ENCODE data around the gene CNDP1. TPM values are rescaled to one million over a fixed set of nuclear protein-coding genes. Genes with fewer than 3 reads are reported as not detected.

CNDP1 gene
- polyA plus RNA-seq, 1 donor (not counting 4 experiments of a cell fraction or from before 2014, with no cell fraction given) = not detected

GRCh38 chr18:74497324-74497676, 37.0 kb upstream of the CNDP1 start:
- H3K9me3 ChIP-seq (ENCODE audit: control insufficient read depth, low read depth, low read length) = no peaks in the 10 kb centered on the region
- peak overlapping the region; percentile 90 for H3K9ac ChIP-seq (ENCODE audit: control insufficient read depth, extremely low read depth, insufficient read depth, low read length)
- no peaks in the 10 kb centered on the region for H4K20me1 ChIP-seq (ENCODE audit: control insufficient read depth, extremely low read depth, insufficient read depth, low read length)
- peak overlapping the region; percentile 82 to 89 (median 83) for H3K4me3 ChIP-seq (ENCODE audit: control insufficient read depth in 2 of 3, extremely low read depth in 1 of 3, insufficient read depth in 2 of 3, low read depth in 1 of 3, low read length in 3 of 3)
- peaks cover 41% of the 10 kb centered on the region for H3K79me2 ChIP-seq (ENCODE audit: control insufficient read depth, insufficient read depth, low read length)
- dilution Hi-C loops (cut with MboI; ENCODE audit: extremely low pct_ligation_motif_present, low sequenced_read_pairs) = no loop called here
- peak overlapping the region; percentile 82 for H3K4me2 ChIP-seq (ENCODE audit: control insufficient read depth, extremely low read depth, insufficient read depth, low read depth, low read length)
- TF ChIP-seq CTCF (optimal IDR thresholded peaks at IDR 0.05 in 1 of 3, IDR thresholded peaks at IDR 0.05 in 1 of 3, conservative IDR thresholded peaks at IDR 0.05 in 1 of 3; ENCODE audit: extremely low read depth in 1 of 3, insufficient read depth in 2 of 3, low read length in 3 of 3) = no peak
- no peak for TF ChIP-seq EZH2 (IDR thresholded peaks at IDR 0.05; ENCODE audit: low read length)
- DNase-seq (ENCODE audit: low read depth, low spot score) = no peak
- no peak overlapping the region for H3K27ac ChIP-seq (ENCODE audit: control insufficient read depth, insufficient read depth, low read length)
- H2AFZ ChIP-seq (ENCODE audit: control insufficient read depth, low read length) = no peak overlapping the region
- H3K36me3 ChIP-seq (ENCODE audit: control insufficient read depth in 2 of 2, extremely low read depth in 1 of 2, insufficient read depth in 2 of 2, low read length in 2 of 2) = peaks cover 0 to 2% of the 10 kb centered on the region in 2 experiments
- FAIRE-seq = peak; percentile 39
- H3K4me1 ChIP-seq (ENCODE audit: control insufficient read depth, extremely low read depth, insufficient read depth, low read length) = peaks cover 31% of the 10 kb centered on the region
- H3K27me3 ChIP-seq (ENCODE audit: control insufficient read depth, extremely low read depth, insufficient read depth, low read length) = no peaks in the 10 kb centered on the region
- H3K9me1 ChIP-seq (ENCODE audit: control insufficient read depth, extremely low read depth, insufficient read depth, low read length) = no peaks in the 10 kb centered on the region

- TF ChIP-seq EZH2 (IDR thresholded peaks at IDR 0.05; ENCODE audit: low read length) = no peak
- no peak for TF ChIP-seq CTCF (optimal IDR thresholded peaks at IDR 0.05 in 1 of 3, IDR thresholded peaks at IDR 0.05 in 1 of 3, conservative IDR thresholded peaks at IDR 0.05 in 1 of 3; ENCODE audit: extremely low read depth in 1 of 3, insufficient read depth in 2 of 3, low read length in 3 of 3)
- no peak overlapping the region for H3K4me2 ChIP-seq (ENCODE audit: control insufficient read depth, extremely low read depth, insufficient read depth, low read depth, low read length)
- no peak for FAIRE-seq
- H3K4me3 ChIP-seq (ENCODE audit: control insufficient read depth in 2 of 3, extremely low read depth in 1 of 3, insufficient read depth in 2 of 3, low read depth in 1 of 3, low read length in 3 of 3) = no peak overlapping the region
- H3K36me3 ChIP-seq (ENCODE audit: control insufficient read depth in 2 of 2, extremely low read depth in 1 of 2, insufficient read depth in 2 of 2, low read length in 2 of 2) = peaks cover 4% of the 10 kb centered on the region in 2 experiments
- H3K9ac ChIP-seq (ENCODE audit: control insufficient read depth, extremely low read depth, insufficient read depth, low read length) = no peak overlapping the region
- H3K9me1 ChIP-seq (ENCODE audit: control insufficient read depth, extremely low read depth, insufficient read depth, low read length) = no peaks in the 10 kb centered on the region
- H3K27ac ChIP-seq (ENCODE audit: control insufficient read depth, insufficient read depth, low read length) = no peak overlapping the region
- no peak overlapping the region for H2AFZ ChIP-seq (ENCODE audit: control insufficient read depth, low read length)
- peaks cover 31% of the 10 kb centered on the region for H3K4me1 ChIP-seq (ENCODE audit: control insufficient read depth, extremely low read depth, insufficient read depth, low read length)
- H3K79me2 ChIP-seq (ENCODE audit: control insufficient read depth, insufficient read depth, low read length) = peaks cover 43% of the 10 kb centered on the region
- H3K9me3 ChIP-seq (ENCODE audit: control insufficient read depth, low read depth, low read length) = no peaks in the 10 kb centered on the region
- H4K20me1 ChIP-seq (ENCODE audit: control insufficient read depth, extremely low read depth, insufficient read depth, low read length) = no peaks in the 10 kb centered on the region
- DNase-seq (ENCODE audit: low read depth, low spot score) = no peak
- dilution Hi-C loops (cut with MboI; ENCODE audit: extremely low pct_ligation_motif_present, low sequenced_read_pairs) = no loop called here
- H3K27me3 ChIP-seq (ENCODE audit: control insufficient read depth, extremely low read depth, insufficient read depth, low read length) = no peaks in the 10 kb centered on the region
Observed at GRCh38 chr18:74497778-74498177, 36.5 kb upstream of the CNDP1 start.
